Stimulated activated naive CD8-positive, alpha-beta T cell treated with anti-CD3 and anti-CD28 coated beads, Interleukin-15, amount 100 ng/mL, for 72 hours (primary cell): ENCODE data around the gene VWA8.
A peak's percentile ranks its signal among the peaks of the same experiment; 100 is the strongest.
"Not testable (repeated sequence)": the region's sequence is repeated elsewhere in the genome, so short reads cannot be mapped to it uniquely, and the experiment has no call there.

Experiments
- ATAC-seq: fragments of 150-1000 bp; cut with Tn5 transposase; 2 replicates; pipeline ENCODE4 v1.10.0; 2021; ENCODE audit warnings: mild to moderate bottlenecking, moderate library complexity
- DNase-seq, 2 donors: peaks; one replicate each; pipeline ENCODE4 v3.0.0; 2021 to 2022
- H3K27ac Mint-ChIP-seq, 2 donors: one replicate each; pipeline ENCODE4 v1.8.0; 2022; ENCODE audit warnings: mild to moderate bottlenecking in 2 of 2, mixed read lengths in 2 of 2, moderate library complexity in 2 of 2
- H3K27me3 Mint-ChIP-seq: one replicate; pipeline ENCODE4 v1.8.0; 2022; ENCODE audit warnings: mixed read lengths
- H3K4me1 Mint-ChIP-seq: one replicate; pipeline ENCODE4 v1.8.0; 2022; ENCODE audit warnings: mild to moderate bottlenecking, mixed read lengths
- H3K4me3 Mint-ChIP-seq, 2 donors: one replicate each; pipeline ENCODE4 v1.8.0; 2022; ENCODE audit warnings: mild to moderate bottlenecking in 2 of 2, mixed read lengths in 2 of 2, moderate library complexity in 1 of 2
- H3K9me3 Mint-ChIP-seq, 2 donors: one replicate each; pipeline ENCODE4 v1.8.0; 2022; ENCODE audit warnings: mixed read lengths in 2 of 2

The VWA8 gene

DNA sequence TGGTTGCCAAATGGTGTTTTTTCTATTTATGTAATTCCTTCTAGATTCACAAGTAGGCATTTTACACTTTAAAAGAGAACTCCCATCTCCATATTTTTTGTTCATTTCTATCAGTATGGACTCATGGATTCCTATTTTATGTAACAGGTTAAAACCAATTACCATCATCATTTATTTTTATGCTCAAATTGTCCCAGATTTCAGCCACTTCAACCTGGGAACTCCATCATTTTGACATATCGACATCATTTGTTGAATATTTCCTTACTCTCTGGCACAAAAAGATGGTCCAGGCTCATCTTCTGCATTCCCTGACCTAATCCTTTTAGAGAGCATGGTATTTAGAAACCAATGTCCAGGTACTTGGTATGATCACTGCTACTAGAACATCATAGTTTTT is 79.9 kb downstream of the VWA8 start:
- peaks cover 0 to 7% of the 10 kb centered on the region in 2 donors for H3K9me3 Mint-ChIP-seq
- no peak for DNase-seq
- H3K4me3 Mint-ChIP-seq: no peak overlapping the region
- H3K4me1 Mint-ChIP-seq: no peaks in the 10 kb centered on the region
- H3K27ac Mint-ChIP-seq: no peak overlapping the region
- no peaks in the 10 kb centered on the region for H3K27me3 Mint-ChIP-seq
- ATAC-seq: no peak

DNA sequence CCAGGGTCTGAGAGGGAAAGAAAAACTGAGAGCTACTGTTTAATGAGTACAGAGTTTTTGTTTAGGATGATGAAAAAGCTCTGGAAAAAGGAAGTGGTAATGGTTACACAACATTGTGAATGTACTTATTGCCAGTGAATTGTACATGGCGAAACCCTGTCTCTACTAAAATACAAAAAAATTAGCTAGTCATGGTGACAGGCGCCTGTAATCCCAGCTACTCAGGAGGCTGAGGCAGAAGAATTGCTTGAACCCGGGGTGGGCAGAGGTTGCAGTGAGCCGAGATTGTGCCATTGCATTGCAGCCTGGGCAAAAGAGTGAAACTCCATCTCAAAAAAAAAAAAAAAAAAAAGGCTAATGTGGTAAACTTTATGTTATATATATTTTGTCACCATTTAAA is 96.3 kb downstream of the VWA8 start:
- Mint-ChIP-seq H3K27ac (peak overlapping the region in 1 of 2 donors; percentile 85), H3K4me1 (peaks cover 10% of the 10 kb centered on the region), H3K27me3 (no peaks in the 10 kb centered on the region), H3K9me3 (no peaks in the 10 kb centered on the region), H3K4me3 (no peak overlapping the region)
- ATAC-seq: no peak
- no peak for DNase-seq

GRCh38 chr13:41862659-41863058 is 98.2 kb downstream of the VWA8 start:
- not testable (repeated sequence) for DNase-seq, ATAC-seq

DNA sequence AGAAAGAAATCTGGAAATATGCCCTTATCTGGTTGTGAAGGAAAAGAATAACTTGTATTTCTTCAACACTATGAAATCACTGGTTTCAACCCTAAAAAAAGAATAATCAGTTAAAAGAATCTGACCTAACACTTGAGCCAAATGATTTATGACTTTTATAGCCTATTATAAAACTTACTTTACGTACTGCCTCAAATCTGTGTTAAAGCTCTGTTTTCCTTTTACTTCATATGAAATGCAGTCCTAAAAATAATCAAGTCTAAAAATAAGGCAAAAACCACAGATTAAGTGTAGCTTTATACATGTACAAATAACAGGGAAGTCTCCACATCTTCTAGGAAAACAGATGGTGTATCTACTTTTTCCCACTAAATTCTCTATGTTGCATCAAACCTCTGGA is 101.3 kb downstream of the VWA8 start:
- no peak for ATAC-seq
- Mint-ChIP-seq H3K27me3 (no peaks in the 10 kb centered on the region), H3K4me1 (peaks cover 10% of the 10 kb centered on the region), H3K4me3 (no peak overlapping the region), H3K27ac (no peak overlapping the region), H3K9me3 (no peaks in the 10 kb centered on the region)
- no peak for DNase-seq

More at GRCh38 chr13:41862659-41863058, 98.2 kb downstream of the VWA8 start:
- H3K9me3 Mint-ChIP-seq, H3K4me1 Mint-ChIP-seq, H3K27ac Mint-ChIP-seq, H3K27me3 Mint-ChIP-seq, H3K4me3 Mint-ChIP-seq: not testable (repeated sequence)

DNA sequence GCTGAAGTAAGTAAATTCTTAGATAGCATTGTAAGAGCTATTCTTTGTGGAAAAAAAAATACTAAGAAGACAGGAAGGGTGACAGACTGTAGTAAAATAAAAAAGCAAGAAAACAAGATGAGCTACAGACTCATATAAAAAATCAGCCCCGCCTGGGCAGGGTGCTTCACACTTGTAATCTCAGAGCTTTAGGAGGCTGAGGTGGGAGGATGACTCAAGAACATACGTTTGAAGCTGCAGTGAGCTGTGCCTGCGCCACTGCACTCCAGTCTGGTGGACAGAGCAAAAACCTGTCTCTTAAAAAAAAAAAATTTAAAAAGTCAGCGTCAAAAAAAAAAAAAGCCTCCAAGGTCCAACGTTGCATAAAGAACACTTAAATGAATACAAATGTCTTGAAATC is 102.1 kb downstream of the VWA8 start:
- Mint-ChIP-seq H3K4me3 (no peak overlapping the region), H3K27me3 (no peaks in the 10 kb centered on the region), H3K4me1 (peaks cover 10% of the 10 kb centered on the region), H3K27ac (peak overlapping the region; percentile 19 to 80), H3K9me3 (no peaks in the 10 kb centered on the region)
- no peak for ATAC-seq
- DNase-seq: no peak

DNA sequence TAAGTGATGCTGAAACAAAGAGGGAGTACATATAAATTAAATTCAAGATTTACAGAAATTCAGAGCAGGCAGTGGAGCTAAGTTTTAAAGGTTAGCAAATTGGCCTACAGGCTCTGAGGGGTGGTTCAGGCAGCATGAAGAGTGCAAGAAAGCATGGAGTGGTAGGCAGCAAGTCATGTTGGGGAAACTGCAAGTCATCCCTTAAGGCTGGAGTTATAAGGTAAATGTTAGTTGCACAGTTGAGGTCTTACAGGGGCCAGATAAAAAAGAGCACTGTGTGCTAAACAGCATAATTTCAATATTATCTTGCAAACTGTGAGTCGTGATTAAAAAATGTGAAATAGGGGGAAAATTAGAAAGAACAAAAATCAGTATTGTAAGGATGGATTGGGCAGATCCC is 106.2 kb downstream of the VWA8 start:
- H3K27ac Mint-ChIP-seq: no peak overlapping the region
- H3K4me1 Mint-ChIP-seq: no peaks in the 10 kb centered on the region
- DNase-seq (no peak), ATAC-seq (no peak)
- H3K4me3 Mint-ChIP-seq: no peak overlapping the region
- H3K27me3 Mint-ChIP-seq: no peaks in the 10 kb centered on the region
- H3K9me3 Mint-ChIP-seq: no peaks in the 10 kb centered on the region

GRCh38 chr13:41851351-41851750 is 109.6 kb downstream of the VWA8 start:
- no peaks in the 10 kb centered on the region for H3K4me1 Mint-ChIP-seq
- ATAC-seq (no peak), DNase-seq (no peak)
- H3K27me3 Mint-ChIP-seq: no peaks in the 10 kb centered on the region
- no peak overlapping the region for H3K4me3 Mint-ChIP-seq
- no peak overlapping the region for H3K27ac Mint-ChIP-seq
- H3K9me3 Mint-ChIP-seq: peaks cover 0 to 5% of the 10 kb centered on the region in 2 donors

DNA sequence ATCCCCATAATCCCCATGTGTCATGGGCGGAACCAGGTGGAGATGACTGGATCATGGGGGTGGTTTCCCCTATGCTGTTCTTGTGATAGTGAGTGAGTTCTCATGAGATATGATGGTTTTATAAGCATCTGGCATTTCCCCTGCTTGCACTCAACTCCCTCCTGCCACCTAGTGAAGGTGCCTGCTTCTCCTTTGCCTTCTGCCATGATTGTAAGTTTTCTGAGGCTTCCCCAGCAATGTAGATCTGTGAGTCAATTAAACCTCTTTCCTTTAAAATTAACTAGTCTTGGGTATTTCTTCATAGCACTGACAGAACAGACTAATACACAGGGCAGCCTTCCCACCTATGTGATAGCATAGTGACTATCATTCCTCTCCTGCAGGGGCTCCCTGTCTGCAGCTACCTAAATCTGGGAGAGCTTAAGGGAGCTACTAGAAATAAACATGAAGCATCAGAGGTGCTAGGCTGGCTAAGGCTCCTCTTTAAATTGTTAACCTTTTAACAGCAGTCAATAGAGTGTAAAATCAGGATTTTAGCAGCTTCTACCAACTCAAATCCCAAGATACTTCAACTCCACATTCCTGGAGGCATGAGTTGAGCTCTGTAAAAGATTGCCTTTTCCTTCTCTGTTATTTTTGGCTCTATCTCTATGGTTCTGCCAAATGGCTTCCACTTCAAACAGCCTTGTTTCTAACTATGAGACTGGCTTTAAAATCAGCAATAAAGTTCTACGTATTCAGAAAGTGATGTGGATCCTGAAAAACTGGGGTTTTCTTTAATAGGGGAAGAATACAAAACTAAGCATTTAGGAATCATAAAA is 112.3 kb downstream of the VWA8 start:
- Mint-ChIP-seq H3K4me1 (peaks cover 9% of the 10 kb centered on the region), H3K27me3 (no peaks in the 10 kb centered on the region), H3K27ac (peak overlapping the region in 1 of 2 donors; percentile 24), H3K4me3 (no peak overlapping the region), H3K9me3 (peaks cover 0 to 5% of the 10 kb centered on the region in 2 donors)
- no peak for ATAC-seq
- DNase-seq: no peak

DNA sequence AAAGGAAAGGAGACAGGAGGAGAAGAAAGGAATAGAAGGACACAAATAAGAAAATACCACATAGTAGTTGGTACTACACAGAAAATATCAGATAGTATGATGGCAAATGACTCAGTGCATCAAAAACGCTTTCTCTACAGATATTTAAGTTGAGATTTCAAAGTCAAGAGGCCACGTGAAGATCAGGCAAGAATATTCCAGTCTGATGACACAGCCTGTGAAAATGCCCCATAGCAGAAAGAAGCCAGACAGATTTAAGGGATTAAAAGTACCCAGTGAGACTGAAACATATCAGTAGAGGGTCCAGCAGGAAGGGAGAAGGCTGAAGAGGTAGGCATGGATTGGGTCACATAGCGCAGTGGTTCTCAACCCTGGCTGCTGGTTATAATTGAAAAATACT is 113.7 kb downstream of the VWA8 start:
- DNase-seq (no peak), ATAC-seq (no peak)
- Mint-ChIP-seq H3K4me3 (no peak overlapping the region), H3K27me3 (no peaks in the 10 kb centered on the region), H3K27ac (no peak overlapping the region), H3K4me1 (peaks cover 10% of the 10 kb centered on the region), H3K9me3 (peaks cover 0 to 5% of the 10 kb centered on the region in 2 donors)

GRCh38 chr13:41842036-41842620 is 118.8 kb downstream of the VWA8 start:
- H3K4me3 Mint-ChIP-seq: no peak overlapping the region

GRCh38 chr13:41837629-41838028 is 123.3 kb downstream of the VWA8 start:
- no peak for DNase-seq
- Mint-ChIP-seq H3K4me1 (no peaks in the 10 kb centered on the region), H3K9me3 (no peaks in the 10 kb centered on the region), H3K4me3 (no peak overlapping the region), H3K27me3 (no peaks in the 10 kb centered on the region), H3K27ac (no peak overlapping the region)
- ATAC-seq: no peak

More at GRCh38 chr13:41842036-41842620, 118.8 kb downstream of the VWA8 start:
- H3K9me3 Mint-ChIP-seq: no peaks in the 10 kb centered on the region
- ATAC-seq: no peak
- peaks cover 10% of the 10 kb centered on the region for H3K4me1 Mint-ChIP-seq
- no peaks in the 10 kb centered on the region for H3K27me3 Mint-ChIP-seq
- no peak overlapping the region for H3K27ac Mint-ChIP-seq
- DNase-seq: no peak

DNA sequence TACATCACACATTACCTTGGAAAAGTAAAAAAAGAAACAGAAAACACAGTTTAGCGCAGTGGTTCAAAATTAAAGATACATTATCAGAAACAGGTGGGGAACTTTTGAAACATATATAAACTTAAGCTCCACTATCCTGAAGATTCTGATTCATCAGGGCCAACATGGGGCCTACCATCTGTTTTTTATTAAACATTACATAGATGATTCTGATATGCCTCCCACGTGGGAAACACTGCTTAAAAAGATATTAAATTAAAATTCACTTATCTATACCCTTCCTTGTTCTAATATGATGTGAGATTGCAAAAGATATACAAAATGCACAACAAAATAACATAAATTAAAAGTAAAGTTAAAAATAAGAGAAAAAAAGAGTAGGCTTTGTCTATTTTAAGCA is 125.0 kb downstream of the VWA8 start:
- H3K27ac Mint-ChIP-seq: no peak overlapping the region
- H3K4me1 Mint-ChIP-seq: no peaks in the 10 kb centered on the region
- no peak overlapping the region for H3K4me3 Mint-ChIP-seq
- ATAC-seq (no peak), DNase-seq (no peak)
- no peaks in the 10 kb centered on the region for H3K9me3 Mint-ChIP-seq
- no peaks in the 10 kb centered on the region for H3K27me3 Mint-ChIP-seq

GRCh38 chr13:41834697-41835096 is 126.2 kb downstream of the VWA8 start:
- not testable (repeated sequence) for H3K9me3 Mint-ChIP-seq, ATAC-seq, H3K27me3 Mint-ChIP-seq

GRCh38 chr13:41833831-41834230 is 127.1 kb downstream of the VWA8 start:
- Mint-ChIP-seq H3K27me3 (no peaks in the 10 kb centered on the region), H3K27ac (no peak overlapping the region), H3K4me1 (no peaks in the 10 kb centered on the region), H3K9me3 (no peaks in the 10 kb centered on the region), H3K4me3 (no peak overlapping the region)
- ATAC-seq (no peak), DNase-seq (no peak)

More at GRCh38 chr13:41834697-41835096, 126.2 kb downstream of the VWA8 start:
- DNase-seq, H3K27ac Mint-ChIP-seq, H3K4me3 Mint-ChIP-seq, H3K4me1 Mint-ChIP-seq: not testable (repeated sequence)

DNA sequence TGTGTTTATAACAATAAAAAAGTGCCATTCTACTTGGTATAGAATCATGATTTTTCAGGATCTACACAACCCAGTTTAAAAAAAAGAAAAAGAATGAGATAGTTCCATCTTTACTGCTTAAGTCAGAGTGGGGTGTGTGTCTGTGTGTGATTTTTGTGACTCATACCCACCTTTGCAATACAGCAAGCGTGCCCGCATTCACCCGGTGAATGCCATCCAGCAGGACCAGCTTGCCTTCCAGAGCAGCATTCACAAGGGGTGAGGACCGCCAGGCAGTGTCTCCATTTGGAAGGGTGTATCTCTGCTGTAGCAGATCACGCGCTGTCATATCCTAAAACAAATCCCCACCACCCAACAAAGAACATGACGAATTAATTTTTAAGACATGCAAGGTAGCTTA is 127.7 kb downstream of the VWA8 start:
- no peak for ATAC-seq
- no peak overlapping the region for H3K4me3 Mint-ChIP-seq
- no peaks in the 10 kb centered on the region for H3K27me3 Mint-ChIP-seq
- no peak for DNase-seq
- no peaks in the 10 kb centered on the region for H3K9me3 Mint-ChIP-seq
- H3K27ac Mint-ChIP-seq: no peak overlapping the region
- no peaks in the 10 kb centered on the region for H3K4me1 Mint-ChIP-seq

DNA sequence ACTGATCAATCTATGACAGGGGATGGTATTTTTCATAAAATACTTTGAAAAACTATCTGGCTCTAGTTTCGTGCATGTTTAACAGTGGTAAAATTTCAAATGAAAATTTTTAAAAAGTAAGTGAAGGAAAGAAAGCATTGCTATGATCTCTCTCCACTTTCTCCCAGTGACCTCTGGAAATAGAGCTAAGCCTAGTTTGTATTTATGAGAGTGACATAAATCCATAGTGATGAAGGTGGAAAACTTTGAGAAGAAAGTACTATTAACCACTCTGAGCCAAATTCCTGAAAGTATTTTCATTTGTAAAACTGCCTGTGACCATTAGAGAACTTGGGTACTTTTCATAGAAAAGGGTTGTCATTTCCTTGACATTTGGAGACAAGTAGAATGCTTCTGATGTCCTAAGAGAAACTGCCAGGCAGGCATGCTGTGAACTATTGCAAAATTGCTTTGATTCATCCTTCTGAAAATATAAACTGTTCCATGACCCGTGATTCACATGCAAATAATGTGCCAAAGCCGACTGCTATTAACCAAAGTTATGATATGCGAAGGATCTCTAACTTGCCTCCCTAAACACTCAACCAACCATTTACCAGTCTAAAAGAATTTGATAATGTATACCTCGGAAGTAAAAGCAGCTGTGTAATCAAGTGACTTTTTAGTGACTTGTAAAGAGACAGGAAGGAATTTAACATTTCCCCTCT is 133.2 kb downstream of the VWA8 start:
- no peaks in the 10 kb centered on the region for H3K4me1 Mint-ChIP-seq
- ATAC-seq: no peak
- DNase-seq: no peak
- H3K27me3 Mint-ChIP-seq: no peaks in the 10 kb centered on the region
- H3K27ac Mint-ChIP-seq: no peak overlapping the region
- no peaks in the 10 kb centered on the region for H3K9me3 Mint-ChIP-seq
- H3K4me3 Mint-ChIP-seq: no peak overlapping the region
